T-cell (primary cell): ENCODE results near the gene KRT36. TPM values are rescaled to one million over a fixed set of nuclear protein-coding genes. Genes with fewer than 3 reads are reported as not detected.

Source experiments
- ATAC-seq, 4 experiments: fragments of 200-7000 bp in 3 of 4; fragments of 150-1000 bp in 1 of 4; cut with Tn5 transposase; replicated peaks in 1 of 4; 1 replicate in 3 of 4; 2 replicates in 1 of 4; pipeline ENCODE4 v1.10.0; 2021; ENCODE audit warnings: moderate library complexity in 3 of 4, mild to moderate bottlenecking in 2 of 4, moderate number of reproducible peaks in 1 of 4
- CTCF ChIA-PET, 2 donors: fragments of 300-600 bp; sonication (Branson Sonifier 250); formaldehyde crosslinking; loops; one replicate each; lab custom pipeline; 2022; ENCODE audit warnings: antibody characterized with exemption in 2 of 2; lab: Charles Lee
- POLR2A ChIA-PET, 2 donors: fragments of 300-600 bp; sonication (Branson Sonifier 250); formaldehyde crosslinking; loops; one replicate each; lab custom pipeline; 2022; ENCODE audit warnings: antibody characterized with exemption in 2 of 2; lab: Charles Lee
- DNase-seq, 35 experiments: peaks; one replicate each; pipeline versions ENCODE4 v3.0.0 to v3.0.0-alpha.2; 2013 to 2023
- H3K27ac ChIP-seq: one replicate; pipeline ENCODE4 v1.5.1; 2013; ENCODE audit warnings: low read length
- H3K27me3 ChIP-seq, 2 experiments: replicated peaks in 1 of 2; 1 replicate in 1 of 2; 2 replicates in 1 of 2; pipeline versions ENCODE4 v1.6.1 to v1.7.0; 2013; ENCODE audit warnings: low read length in 1 of 2, mixed read lengths in 1 of 2; ENCODE audit not compliant: control insufficient read depth in 2 of 2, insufficient read depth in 2 of 2; ENCODE audit errors: extremely low read depth in 1 of 2
- H3K36me3 ChIP-seq, 2 donors: 1 replicate in 1 of 2; 2 replicates in 1 of 2; pipeline versions ENCODE4 v1.6.1 to v1.7.0; 2013; ENCODE audit warnings: low read length in 1 of 2; ENCODE audit not compliant: control insufficient read depth in 2 of 2, insufficient read depth in 1 of 2; ENCODE audit errors: extremely low read depth in 1 of 2
- H3K4me1 ChIP-seq, 2 experiments: 1 replicate in 1 of 2; 2 replicates in 1 of 2; pipeline versions ENCODE4 v1.6.1 to v1.7.0; 2013; ENCODE audit warnings: low read length in 2 of 2, mixed read lengths in 1 of 2; ENCODE audit not compliant: insufficient read depth in 2 of 2, control insufficient read depth in 1 of 2; ENCODE audit errors: extremely low read depth in 1 of 2
- H3K4me3 ChIP-seq, 2 donors: 1 replicate in 1 of 2; 2 replicates in 1 of 2; pipeline versions ENCODE4 v1.5.1 to v1.7.0; 2013; ENCODE audit warnings: mild to moderate bottlenecking in 2 of 2, low read length in 1 of 2, moderate library complexity in 1 of 2; ENCODE audit not compliant: control insufficient read depth in 1 of 2; ENCODE audit errors: extremely low read depth in 1 of 2
- H3K9me3 ChIP-seq: 2 replicates; pipeline ENCODE4 v1.7.0; 2013
- H3K27ac Mint-ChIP-seq, 2 donors: one replicate each; pipeline ENCODE4 v1.8.0; 2020 to 2021; ENCODE audit warnings: mild to moderate bottlenecking in 2 of 2, mixed read lengths in 2 of 2
- H3K27me3 Mint-ChIP-seq, 2 donors: one replicate each; pipeline ENCODE4 v1.8.0; 2021 to 2022; ENCODE audit warnings: mixed read lengths in 2 of 2
- H3K36me3 Mint-ChIP-seq: one replicate; pipeline ENCODE4 v1.8.0; 2021; ENCODE audit warnings: mixed read lengths
- H3K4me1 Mint-ChIP-seq, 3 donors: one replicate each; pipeline ENCODE4 v1.8.0; 2020 to 2022; ENCODE audit warnings: mixed read lengths in 3 of 3, mild to moderate bottlenecking in 1 of 3
- H3K4me3 Mint-ChIP-seq, 3 donors: one replicate each; pipeline ENCODE4 v1.8.0; 2020 to 2022; ENCODE audit warnings: mild to moderate bottlenecking in 3 of 3, mixed read lengths in 3 of 3, moderate library complexity in 3 of 3
- H3K9me3 Mint-ChIP-seq, 3 donors: one replicate each; pipeline ENCODE4 v1.8.0; 2020 to 2022; ENCODE audit warnings: mixed read lengths in 3 of 3
- WGBS: methylation state at CpG from one replicate; pipeline ENCODE4 v1.1.5; 2013; ENCODE audit warnings: missing lambda C conversion rate; ENCODE audit not compliant: insufficient coverage; 5-methylcytosine and 5-hydroxymethylcytosine counted together
- total RNA-seq, 35 experiments: library from RNA in 6 of 35; stranded (reverse) in 6 of 35; fragments of 120-200 nt in 1 of 35; gene quantifications; one replicate each; pipeline versions ENCODE4 v1.2.1 to v1.2.4 and lab custom pipeline; 2013 to 2026

The KRT36 gene
- total RNA-seq, 5 donors from 2014 or later (not counting 1 experiment from before 2014, with no cell fraction given), result not detected

DNA sequence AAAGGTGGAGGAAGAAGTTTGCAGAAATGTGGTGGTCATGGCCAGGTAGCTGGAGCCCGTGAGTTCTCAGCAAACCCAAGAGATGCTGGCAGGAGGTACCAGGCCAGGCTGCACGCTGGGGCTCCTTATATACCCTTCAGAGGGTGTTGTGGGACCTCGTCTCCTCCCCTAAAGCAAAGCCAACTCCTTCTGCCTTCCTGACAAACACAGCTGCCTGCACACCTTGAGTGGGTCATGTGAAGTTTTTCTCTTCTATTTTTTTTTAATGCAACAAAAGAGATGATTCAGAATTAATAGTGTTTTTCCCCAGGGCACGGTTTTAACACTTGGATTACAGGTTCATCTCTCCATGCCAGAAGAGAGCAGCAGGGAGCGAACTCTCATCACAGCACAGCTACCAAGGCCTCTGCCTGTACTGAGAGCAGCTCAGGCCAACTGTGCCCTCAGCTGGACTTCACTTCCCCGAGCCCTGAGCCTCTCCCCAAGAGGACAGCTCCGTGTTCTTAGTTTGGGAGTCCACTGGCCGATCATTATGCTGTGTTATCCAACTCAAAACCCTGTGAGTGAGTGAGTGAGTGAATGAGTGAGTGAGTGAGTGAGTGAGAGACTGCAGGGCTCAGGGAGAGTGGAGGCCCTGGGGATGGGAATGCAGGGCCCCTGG, 29.2 kb upstream of the KRT36 start, which contains the start of gene KRT15:
TSS of gene KRT15 (minus strand) at position 102 of the 661 bp plus-strand sequence. CDS start at position 39, 63 bp downstream.
- CTCF ChIA-PET, result no interaction called here
- POLR2A ChIA-PET, result no interaction called here
- no peaks in the 10 kb centered on the region for H3K4me1 Mint-ChIP-seq
- H3K4me3 Mint-ChIP-seq, result no peak within 1 kb of the TSS
- ATAC-seq (no peak), DNase-seq (no peak)
- H3K36me3 Mint-ChIP-seq, result no peaks in the 10 kb centered on the region
- Histone ChIP-seq H3K9me3 (no peaks in the 10 kb centered on the region), H3K36me3 (no peaks in the 10 kb centered on the region), H3K27ac (no peak within 1 kb of the TSS), H3K4me3 (no peak within 1 kb of the TSS), H3K27me3 (peaks cover 0 to 46% of the 10 kb centered on the region in 2 experiments), H3K4me1 (no peaks in the 10 kb centered on the region)
- 71% methylated on average over 3 of the region's 8 CpGs for WGBS
- no peak within 1 kb of the TSS for H3K27ac Mint-ChIP-seq
- H3K9me3 Mint-ChIP-seq, result no peaks in the 10 kb centered on the region
- peaks cover 4 to 5% of the 10 kb centered on the region in 2 donors for H3K27me3 Mint-ChIP-seq

DNA sequence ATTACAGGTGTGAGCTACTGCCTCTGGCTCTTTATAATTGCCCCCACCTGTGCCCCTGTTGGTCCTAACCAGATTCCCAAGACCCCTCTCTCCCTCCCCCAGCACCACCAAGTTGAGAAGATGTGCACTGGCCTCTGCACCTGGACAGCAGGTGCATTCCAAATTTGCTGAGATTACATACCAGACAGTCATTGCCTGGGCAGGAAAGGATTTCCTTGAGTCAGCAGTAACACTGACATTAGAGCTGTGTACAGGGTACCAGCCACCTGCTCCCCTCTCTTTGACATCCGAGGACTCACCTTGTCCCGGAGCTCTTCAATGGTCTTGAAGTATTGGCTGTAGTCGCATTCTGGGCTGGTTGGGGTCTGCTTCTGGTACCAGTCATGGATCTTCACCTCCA, 28.3 kb upstream of the KRT36 start:
- ATAC-seq, result no peak
- Histone ChIP-seq H3K36me3 (no peaks in the 10 kb centered on the region), H3K4me3 (no peak overlapping the region), H3K27ac (no peak overlapping the region), H3K4me1 (no peaks in the 10 kb centered on the region), H3K27me3 (peaks cover 0 to 42% of the 10 kb centered on the region in 2 experiments), H3K9me3 (no peaks in the 10 kb centered on the region)
- Mint-ChIP-seq H3K9me3 (no peaks in the 10 kb centered on the region), H3K4me3 (no peak overlapping the region), H3K36me3 (no peaks in the 10 kb centered on the region), H3K27me3 (peaks cover 4 to 5% of the 10 kb centered on the region in 2 donors), H3K27ac (no peak overlapping the region), H3K4me1 (no peaks in the 10 kb centered on the region)
- WGBS, result 78% methylated on average over 2 of the region's 3 CpGs
- no peak for DNase-seq
- POLR2A ChIA-PET, result no interaction called here
- CTCF ChIA-PET, result no interaction called here

DNA sequence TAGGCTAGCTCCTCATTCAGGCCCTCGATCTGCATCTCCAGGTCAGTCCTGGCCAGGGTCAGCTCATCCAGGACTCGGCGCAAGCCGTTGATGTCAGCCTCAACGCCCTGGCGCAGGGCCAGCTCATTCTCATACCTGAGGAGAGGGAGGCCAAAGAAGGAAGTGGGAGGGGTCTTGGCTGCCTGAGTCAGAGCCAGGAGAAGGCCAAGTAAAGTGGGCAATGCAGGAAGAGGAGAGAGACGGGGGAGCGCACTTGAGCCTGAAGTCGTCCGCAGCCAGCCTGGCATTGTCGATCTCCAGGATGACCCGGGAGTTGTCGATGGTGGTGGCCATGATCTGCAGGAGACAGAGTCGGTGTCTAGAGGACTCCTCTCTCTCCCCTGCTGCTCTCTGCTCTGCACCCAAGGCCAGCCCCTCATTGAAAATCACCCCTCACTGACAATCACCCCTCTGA, 27.1 kb upstream of the KRT36 start:
- WGBS, result 93% methylated on average over 12 of the region's 14 CpGs
- Mint-ChIP-seq H3K4me3 (no peak overlapping the region), H3K27me3 (peaks cover 4 to 8% of the 10 kb centered on the region in 2 donors), H3K36me3 (no peaks in the 10 kb centered on the region), H3K27ac (no peak overlapping the region), H3K9me3 (no peaks in the 10 kb centered on the region), H3K4me1 (no peaks in the 10 kb centered on the region)
- Histone ChIP-seq H3K27me3 (peaks cover 0 to 33% of the 10 kb centered on the region in 2 experiments), H3K27ac (no peak overlapping the region), H3K9me3 (no peaks in the 10 kb centered on the region), H3K4me1 (no peaks in the 10 kb centered on the region), H3K36me3 (no peaks in the 10 kb centered on the region), H3K4me3 (no peak overlapping the region)
- ChIA-PET CTCF (no interaction called here), POLR2A (no interaction called here)
- no peak for DNase-seq
- ATAC-seq, result no peak

DNA sequence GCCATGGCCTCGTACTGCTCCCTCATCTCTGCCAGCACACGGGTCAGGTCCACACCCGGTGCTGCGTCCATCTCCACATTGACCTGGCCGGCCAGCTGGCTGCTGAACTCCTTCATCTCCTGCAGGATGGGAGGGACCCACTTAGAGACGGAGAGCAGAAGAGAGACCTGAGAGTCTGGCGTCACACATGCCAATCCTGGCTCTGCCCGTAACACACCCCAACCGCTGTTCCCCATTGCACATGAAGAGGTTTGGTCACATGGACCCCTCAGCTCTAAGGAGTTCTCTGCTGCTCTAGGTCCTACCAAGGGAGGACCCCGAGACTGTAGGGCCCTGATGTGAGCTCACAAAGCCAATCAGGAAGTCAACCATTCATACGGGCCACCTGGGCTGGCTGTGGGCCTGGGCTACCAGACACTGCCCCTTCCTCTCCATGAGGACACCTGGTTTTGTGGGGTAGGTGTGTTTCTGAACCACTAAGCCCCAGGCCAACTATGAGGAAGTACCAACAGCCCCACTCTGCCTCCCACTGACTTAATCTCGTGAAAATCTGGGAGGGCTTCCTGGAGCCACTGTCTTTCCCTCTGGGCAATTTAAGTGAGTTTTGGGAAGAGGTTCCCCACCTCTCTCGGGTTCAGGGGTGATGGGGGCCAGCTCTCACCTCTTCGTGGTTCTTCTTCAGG, 26.6 kb upstream of the KRT36 start:
- H3K4me1 Mint-ChIP-seq, result no peaks in the 10 kb centered on the region
- H3K9me3 ChIP-seq, result no peaks in the 10 kb centered on the region
- no peaks in the 10 kb centered on the region for H3K36me3 ChIP-seq
- H3K36me3 Mint-ChIP-seq, result no peaks in the 10 kb centered on the region
- peaks cover 0 to 35% of the 10 kb centered on the region in 2 experiments for H3K27me3 ChIP-seq
- WGBS, result 76% methylated on average over 11 of the region's 14 CpGs
- H3K27ac ChIP-seq, result no peak overlapping the region
- no peak for DNase-seq
- no peak overlapping the region for H3K27ac Mint-ChIP-seq
- ChIA-PET CTCF (no interaction called here), POLR2A (no interaction called here)
- peaks cover 2 to 8% of the 10 kb centered on the region in 2 donors for H3K27me3 Mint-ChIP-seq
- no peak overlapping the region for H3K4me3 Mint-ChIP-seq
- H3K4me3 ChIP-seq, result no peak overlapping the region
- no peaks in the 10 kb centered on the region for H3K4me1 ChIP-seq
- no peaks in the 10 kb centered on the region for H3K9me3 Mint-ChIP-seq
- ATAC-seq, result no peak

DNA sequence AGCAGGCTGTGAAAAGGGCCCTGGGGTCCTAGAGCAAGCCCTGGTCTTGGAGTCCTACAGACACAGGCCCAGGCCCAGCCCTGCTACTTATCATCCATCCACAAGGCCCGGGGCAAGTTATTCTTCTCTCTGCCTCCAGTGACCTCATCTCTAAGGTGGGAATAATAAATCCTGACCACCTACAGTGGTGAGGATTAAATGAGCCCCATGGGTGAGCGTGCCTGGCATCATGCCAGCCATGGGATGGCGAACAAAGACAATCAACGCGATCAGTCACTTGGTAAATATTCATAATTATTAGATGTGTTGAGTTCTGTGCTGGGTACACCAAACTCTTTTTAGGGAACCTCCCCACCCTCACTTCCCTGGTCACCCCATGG, 23.4 kb upstream of the KRT36 start:
- Histone ChIP-seq H3K4me3 (no peak overlapping the region), H3K9me3 (no peaks in the 10 kb centered on the region), H3K27me3 (peaks cover 0 to 20% of the 10 kb centered on the region in 2 experiments), H3K36me3 (no peaks in the 10 kb centered on the region), H3K4me1 (no peaks in the 10 kb centered on the region), H3K27ac (no peak overlapping the region)
- Mint-ChIP-seq H3K27me3 (peaks cover 2 to 8% of the 10 kb centered on the region in 2 donors), H3K36me3 (no peaks in the 10 kb centered on the region), H3K27ac (no peak overlapping the region), H3K4me3 (no peak overlapping the region), H3K9me3 (no peaks in the 10 kb centered on the region), H3K4me1 (no peaks in the 10 kb centered on the region)
- DNase-seq (no peak), ATAC-seq (no peak)
- ChIA-PET CTCF (no interaction called here), POLR2A (no interaction called here)
- no CpG with 5 or more reads among the region's 5 CpGs for WGBS

DNA sequence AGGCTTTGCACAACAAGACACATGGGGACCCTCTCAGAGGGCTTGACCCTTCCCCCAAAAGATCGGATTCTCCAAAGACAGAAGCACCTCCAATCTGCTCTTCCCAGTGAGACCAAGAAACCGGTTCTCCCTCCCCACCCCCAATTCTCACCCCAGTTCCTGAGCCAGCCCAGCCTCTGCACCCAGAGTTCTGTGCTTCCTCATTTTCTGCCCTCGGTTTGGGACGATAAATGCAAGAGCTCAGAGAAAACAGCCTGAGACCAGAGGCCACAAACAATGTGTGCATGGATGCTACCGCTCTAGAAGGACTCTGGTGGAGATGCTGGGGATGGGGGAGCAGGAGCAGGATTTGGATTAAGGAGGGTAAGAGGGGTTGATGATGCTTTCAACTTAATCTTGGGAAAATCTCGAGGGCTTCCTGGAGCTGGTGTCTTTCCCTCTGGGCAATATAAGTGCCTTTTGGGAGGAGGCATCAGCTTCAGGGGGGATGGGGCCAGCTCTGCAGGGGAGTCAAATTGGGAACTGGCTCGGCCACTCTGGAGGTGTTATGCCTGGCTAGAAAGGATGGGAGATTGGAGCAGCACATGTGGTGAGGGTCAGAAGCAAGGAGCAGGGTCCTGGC, 22.9 kb upstream of the KRT36 start:
- peaks cover 2 to 8% of the 10 kb centered on the region in 2 donors for H3K27me3 Mint-ChIP-seq
- POLR2A ChIA-PET, result no interaction called here
- no peaks in the 10 kb centered on the region for H3K9me3 Mint-ChIP-seq
- no peaks in the 10 kb centered on the region for H3K36me3 ChIP-seq
- H3K27ac ChIP-seq, result no peak overlapping the region
- 17% methylated on average over 6 of the region's 7 CpGs for WGBS
- H3K4me1 ChIP-seq, result no peaks in the 10 kb centered on the region
- no peak overlapping the region for H3K4me3 Mint-ChIP-seq
- ATAC-seq, result no peak
- no peak overlapping the region for H3K4me3 ChIP-seq
- H3K9me3 ChIP-seq, result no peaks in the 10 kb centered on the region
- H3K27ac Mint-ChIP-seq, result peak overlapping the region in 1 of 2 donors; percentile 28
- peaks cover 0 to 18% of the 10 kb centered on the region in 2 experiments for H3K27me3 ChIP-seq
- H3K36me3 Mint-ChIP-seq, result no peaks in the 10 kb centered on the region
- H3K4me1 Mint-ChIP-seq, result no peaks in the 10 kb centered on the region
- DNase-seq, result no peak
- CTCF ChIA-PET, result no interaction called here
